Measurements from ENCODE around the gene C20orf173. TPM values are rescaled to one million over a fixed set of nuclear protein-coding genes. Genes with fewer than 3 reads are reported as not detected.

The C20orf173 gene
- total RNA-seq, 1 experiment from 2014 or later = not detected

DNA sequence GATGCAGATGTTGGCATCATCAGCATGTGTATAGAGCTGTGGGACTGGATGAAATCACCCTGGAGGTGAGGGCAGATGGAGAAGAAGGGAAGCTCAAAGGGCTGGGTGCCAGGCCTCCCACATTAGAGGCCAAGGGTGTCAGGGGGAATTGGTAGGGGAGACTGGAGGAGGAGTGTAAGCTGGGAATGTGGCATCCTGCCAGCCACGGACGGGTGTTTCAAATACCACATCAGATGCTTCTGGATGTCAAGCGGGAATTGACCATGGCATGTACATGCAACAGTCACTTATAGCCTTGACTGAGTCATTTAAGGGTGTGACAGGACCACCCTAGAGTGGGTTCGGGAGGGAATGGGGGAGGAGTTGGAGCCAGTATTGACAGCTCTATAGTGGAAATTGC lies 22.1 kb upstream of the C20orf173 start:
- Histone ChIP-seq H3K27me3 (ENCODE audit: control insufficient read depth, insufficient read depth, low read length) (no peaks in the 10 kb centered on the region), H3K9me3 (ENCODE audit: control insufficient read depth, insufficient read depth, low read depth, low read length) (no peaks in the 10 kb centered on the region), H3K4me1 (ENCODE audit: control insufficient read depth, insufficient read depth, low read length) (no peaks in the 10 kb centered on the region), H3K27ac (ENCODE audit: low read length) (no peak overlapping the region), H3K36me3 (ENCODE audit: control insufficient read depth, insufficient read depth, low read length) (peaks cover 8% of the 10 kb centered on the region; the same call in 1 of the 2 replicates), H3K4me3 (ENCODE audit: low read depth in 2 of 2, low read length in 2 of 2) (no peak overlapping the region)
- ChIA-PET CTCF (no interaction called here), POLR2A (interaction anchor here (0.5 kb wide), 1 partner anchor 39 kb away, joined by 3 read pairs; no protein-coding TSS in a partner anchor)
- DNase-seq (ENCODE audit: low read depth, low spot score) (no peak), ATAC-seq (no peak)
- in situ Hi-C loops (cut with HindIII; ENCODE audit: low pct_unique_long_range_greater_than_20kb, low sequenced_read_pairs) = no loop called here
- intact Hi-C loops (cut with micrococcal nuclease; ENCODE audit: unreplicated experiment) = no loop called here
- BruUV-seq (replicated peaks) = no TSS peak
- TF ChIP-seq POLR2AphosphoS5 (IDR thresholded peaks at IDR 0.05; ENCODE audit: low read depth, low read length) (no peak), SIN3A (IDR thresholded peaks at IDR 0.05; ENCODE audit: borderline replicate concordance, insufficient read depth, low read depth, low read length) (no peak), TCF7L2 (IDR thresholded peaks at IDR 0.05; ENCODE audit: low read depth, low read length) (no peak), REST (IDR thresholded peaks at IDR 0.05; ENCODE audit: insufficient read depth in 1 of 2, low read depth in 2 of 2, low read length in 1 of 2) (no peak)
- TF ChIP-seq, protein P1, sequence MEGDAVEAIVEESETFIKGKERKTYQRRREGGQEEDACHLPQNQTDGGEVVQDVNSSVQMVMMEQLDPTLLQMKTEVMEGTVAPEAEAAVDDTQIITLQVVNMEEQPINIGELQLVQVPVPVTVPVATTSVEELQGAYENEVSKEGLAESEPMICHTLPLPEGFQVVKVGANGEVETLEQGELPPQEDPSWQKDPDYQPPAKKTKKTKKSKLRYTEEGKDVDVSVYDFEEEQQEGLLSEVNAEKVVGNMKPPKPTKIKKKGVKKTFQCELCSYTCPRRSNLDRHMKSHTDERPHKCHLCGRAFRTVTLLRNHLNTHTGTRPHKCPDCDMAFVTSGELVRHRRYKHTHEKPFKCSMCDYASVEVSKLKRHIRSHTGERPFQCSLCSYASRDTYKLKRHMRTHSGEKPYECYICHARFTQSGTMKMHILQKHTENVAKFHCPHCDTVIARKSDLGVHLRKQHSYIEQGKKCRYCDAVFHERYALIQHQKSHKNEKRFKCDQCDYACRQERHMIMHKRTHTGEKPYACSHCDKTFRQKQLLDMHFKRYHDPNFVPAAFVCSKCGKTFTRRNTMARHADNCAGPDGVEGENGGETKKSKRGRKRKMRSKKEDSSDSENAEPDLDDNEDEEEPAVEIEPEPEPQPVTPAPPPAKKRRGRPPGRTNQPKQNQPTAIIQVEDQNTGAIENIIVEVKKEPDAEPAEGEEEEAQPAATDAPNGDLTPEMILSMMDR (IDR thresholded peaks at IDR 0.05) = no peak

DNA sequence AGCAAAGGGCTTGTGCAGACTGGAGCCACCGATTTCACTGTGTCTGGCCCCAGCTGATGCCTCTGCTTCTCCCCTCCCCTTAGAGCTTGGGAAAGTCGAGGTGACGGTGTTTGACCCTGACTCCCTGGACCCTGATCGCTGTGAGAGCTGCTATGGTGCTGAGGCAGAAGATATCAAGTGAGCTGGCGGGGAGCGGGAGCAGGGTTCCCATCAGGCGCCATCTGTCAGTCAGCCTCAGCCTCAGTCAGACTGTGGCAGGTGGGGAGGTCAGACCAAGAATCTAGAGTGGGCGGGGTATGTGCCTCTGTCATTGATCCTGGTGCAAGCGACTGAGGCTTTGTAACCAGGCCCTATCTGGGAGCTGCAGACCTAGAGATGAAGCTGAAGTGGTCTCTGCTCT lies 17.9 kb upstream of the C20orf173 start:
- in situ Hi-C loops (cut with HindIII; ENCODE audit: low pct_unique_long_range_greater_than_20kb, low sequenced_read_pairs) = no loop called here
- no peak overlapping the region for H3K27ac ChIP-seq (ENCODE audit: low read length)
- no peak for ATAC-seq
- H3K27me3 ChIP-seq (ENCODE audit: control insufficient read depth, insufficient read depth, low read length) = no peaks in the 10 kb centered on the region
- POLR2A ChIA-PET = interaction anchor here (0.5 kb wide), 1 partner anchor 72 kb away, joined by 6 read pairs; no protein-coding TSS in a partner anchor
- peaks cover 12% of the 10 kb centered on the region; the same call in 1 of the 2 replicates for H3K36me3 ChIP-seq (ENCODE audit: control insufficient read depth, insufficient read depth, low read length)
- intact Hi-C loops (cut with micrococcal nuclease; ENCODE audit: unreplicated experiment) = no loop called here
- no peak for DNase-seq (ENCODE audit: low read depth, low spot score)
- CTCF ChIA-PET = no interaction called here
- no peaks in the 10 kb centered on the region for H3K4me1 ChIP-seq (ENCODE audit: control insufficient read depth, insufficient read depth, low read length)
- H3K4me3 ChIP-seq (ENCODE audit: low read depth in 2 of 2, low read length in 2 of 2) = no peak overlapping the region
- BruUV-seq (replicated peaks) = no TSS peak
- TF ChIP-seq TCF7L2 (IDR thresholded peaks at IDR 0.05; ENCODE audit: low read depth, low read length) (no peak), SIN3A (IDR thresholded peaks at IDR 0.05; ENCODE audit: borderline replicate concordance, insufficient read depth, low read depth, low read length) (no peak)
- no peaks in the 10 kb centered on the region for H3K9me3 ChIP-seq (ENCODE audit: control insufficient read depth, insufficient read depth, low read depth, low read length)

- TF ChIP-seq SIN3A (IDR thresholded peaks at IDR 0.05; ENCODE audit: borderline replicate concordance, insufficient read depth, low read depth, low read length) (no peak), POLR2AphosphoS5 (IDR thresholded peaks at IDR 0.05; ENCODE audit: low read depth, low read length) (no peak), TCF7L2 (IDR thresholded peaks at IDR 0.05; ENCODE audit: low read depth, low read length) (no peak), REST (IDR thresholded peaks at IDR 0.05; ENCODE audit: insufficient read depth in 1 of 2, low read depth in 2 of 2, low read length in 1 of 2) (no peak)
- TF ChIP-seq, protein P1 (IDR thresholded peaks at IDR 0.05) = no peak
- ChIA-PET POLR2A (no interaction called here), CTCF (no interaction called here)
- Histone ChIP-seq H3K4me3 (ENCODE audit: low read depth in 2 of 2, low read length in 2 of 2) (no peak overlapping the region), H3K4me1 (ENCODE audit: control insufficient read depth, insufficient read depth, low read length) (no peaks in the 10 kb centered on the region), H3K27ac (ENCODE audit: low read length) (no peak overlapping the region), H3K27me3 (ENCODE audit: control insufficient read depth, insufficient read depth, low read length) (no peaks in the 10 kb centered on the region), H3K9me3 (ENCODE audit: control insufficient read depth, insufficient read depth, low read depth, low read length) (no peaks in the 10 kb centered on the region), H3K36me3 (ENCODE audit: control insufficient read depth, insufficient read depth, low read length) (peaks cover 12% of the 10 kb centered on the region; the same call in 1 of the 2 replicates)
- intact Hi-C loops (cut with micrococcal nuclease; ENCODE audit: unreplicated experiment) = no loop called here
- BruUV-seq (replicated peaks) = no TSS peak
- ATAC-seq (no peak), DNase-seq (ENCODE audit: low read depth, low spot score) (no peak)
- in situ Hi-C loops (cut with HindIII; ENCODE audit: low pct_unique_long_range_greater_than_20kb, low sequenced_read_pairs) = no loop called here
These were observed 16.7 kb upstream of the C20orf173 start for GRCh38 chr20:35546127-35546526.

Data from Panc1 (cell line).